Measurements from ENCODE around the gene DBP. TPM values are rescaled to one million over a fixed set of nuclear protein-coding genes. Genes with fewer than 3 reads are reported as not detected.

The DBP gene
- total and polyA plus RNA-seq, 2 of the 13 experiments (the other 11 are each of a cell fraction or from before 2014, with no cell fraction given): 1.7 to 5.8 TPM

GRCh38 chr19:48685583-48685982 lies 48.4 kb upstream of the DBP start (continued):
- TF ChIP-seq ZNF407 (CRISPR knock-in tag; IDR thresholded peaks at IDR 0.05; ENCODE audit: not compliant biosample characterization): no peak
- TF ChIP-seq POGZ (CRISPR knock-in tag; IDR thresholded peaks at IDR 0.05): no peak
- TF ChIP-seq SALL1 (CRISPR knock-in tag; IDR thresholded peaks at IDR 0.05): no peak
- TF ChIP-seq ZNF644 (CRISPR knock-in tag; IDR thresholded peaks at IDR 0.05; ENCODE audit: low read depth): 0 out of 2 replicates have a peak, but pooled peaks have one; percentile 7
- no peak for TF ChIP-seq ZSCAN9 (CRISPR knock-in tag; IDR thresholded peaks at IDR 0.05; ENCODE audit: borderline replicate concordance)
- 0 out of 4 replicates have a peak, but pooled peaks of 1 of the 2 experiments have one; percentile 17 for TF ChIP-seq ATF4 (CRISPR knock-in tag; IDR thresholded peaks at IDR 0.05)
- peak; percentile 66 for TF ChIP-seq FOSL1 (CRISPR knock-in tag; IDR thresholded peaks at IDR 0.05; ENCODE audit: borderline replicate concordance)
- no peak for TF ChIP-seq STAT6 (CRISPR knock-in tag; IDR thresholded peaks at IDR 0.05; ENCODE audit: borderline replicate concordance)
- TF ChIP-seq SOX6 (IDR thresholded peaks at IDR 0.05): no peak
- TF ChIP-seq SOX6 (CRISPR knock-in tag; IDR thresholded peaks at IDR 0.05): peak; percentile 73
- peak; percentile 77; the same call in 1 of the 2 replicates for TF ChIP-seq JUND (CRISPR knock-in tag; IDR thresholded peaks at IDR 0.05)
- TF ChIP-seq, protein P1, sequence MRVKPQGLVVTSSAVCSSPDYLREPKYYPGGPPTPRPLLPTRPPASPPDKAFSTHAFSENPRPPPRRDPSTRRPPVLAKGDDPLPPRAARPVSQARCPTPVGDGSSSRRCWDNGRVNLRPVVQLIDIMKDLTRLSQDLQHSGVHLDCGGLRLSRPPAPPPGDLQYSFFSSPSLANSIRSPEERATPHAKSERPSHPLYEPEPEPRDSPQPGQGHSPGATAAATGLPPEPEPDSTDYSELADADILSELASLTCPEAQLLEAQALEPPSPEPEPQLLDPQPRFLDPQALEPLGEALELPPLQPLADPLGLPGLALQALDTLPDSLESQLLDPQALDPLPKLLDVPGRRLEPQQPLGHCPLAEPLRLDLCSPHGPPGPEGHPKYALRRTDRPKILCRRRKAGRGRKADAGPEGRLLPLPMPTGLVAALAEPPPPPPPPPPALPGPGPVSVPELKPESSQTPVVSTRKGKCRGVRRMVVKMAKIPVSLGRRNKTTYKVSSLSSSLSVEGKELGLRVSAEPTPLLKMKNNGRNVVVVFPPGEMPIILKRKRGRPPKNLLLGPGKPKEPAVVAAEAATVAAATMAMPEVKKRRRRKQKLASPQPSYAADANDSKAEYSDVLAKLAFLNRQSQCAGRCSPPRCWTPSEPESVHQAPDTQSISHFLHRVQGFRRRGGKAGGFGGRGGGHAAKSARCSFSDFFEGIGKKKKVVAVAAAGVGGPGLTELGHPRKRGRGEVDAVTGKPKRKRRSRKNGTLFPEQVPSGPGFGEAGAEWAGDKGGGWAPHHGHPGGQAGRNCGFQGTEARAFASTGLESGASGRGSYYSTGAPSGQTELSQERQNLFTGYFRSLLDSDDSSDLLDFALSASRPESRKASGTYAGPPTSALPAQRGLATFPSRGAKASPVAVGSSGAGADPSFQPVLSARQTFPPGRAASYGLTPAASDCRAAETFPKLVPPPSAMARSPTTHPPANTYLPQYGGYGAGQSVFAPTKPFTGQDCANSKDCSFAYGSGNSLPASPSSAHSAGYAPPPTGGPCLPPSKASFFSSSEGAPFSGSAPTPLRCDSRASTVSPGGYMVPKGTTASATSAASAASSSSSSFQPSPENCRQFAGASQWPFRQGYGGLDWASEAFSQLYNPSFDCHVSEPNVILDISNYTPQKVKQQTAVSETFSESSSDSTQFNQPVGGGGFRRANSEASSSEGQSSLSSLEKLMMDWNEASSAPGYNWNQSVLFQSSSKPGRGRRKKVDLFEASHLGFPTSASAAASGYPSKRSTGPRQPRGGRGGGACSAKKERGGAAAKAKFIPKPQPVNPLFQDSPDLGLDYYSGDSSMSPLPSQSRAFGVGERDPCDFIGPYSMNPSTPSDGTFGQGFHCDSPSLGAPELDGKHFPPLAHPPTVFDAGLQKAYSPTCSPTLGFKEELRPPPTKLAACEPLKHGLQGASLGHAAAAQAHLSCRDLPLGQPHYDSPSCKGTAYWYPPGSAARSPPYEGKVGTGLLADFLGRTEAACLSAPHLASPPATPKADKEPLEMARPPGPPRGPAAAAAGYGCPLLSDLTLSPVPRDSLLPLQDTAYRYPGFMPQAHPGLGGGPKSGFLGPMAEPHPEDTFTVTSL (CRISPR knock-in tag; IDR thresholded peaks at IDR 0.05; ENCODE audit: borderline replicate concordance): 0 out of 2 replicates have a peak, but pooled peaks have one; percentile 21

All from HepG2 (cell line).